GM21381 (cell line): ENCODE measurements around the gene CD6.

Experiments used
- ATAC-seq: cut with Tn5 transposase; IDR thresholded peaks from one replicate; pipeline ENCODE4 v1.9.1; 2021; ENCODE audit warnings: mild to moderate bottlenecking, moderate library complexity; ENCODE audit not compliant: unreplicated experiment

Gene CD6

DNA sequence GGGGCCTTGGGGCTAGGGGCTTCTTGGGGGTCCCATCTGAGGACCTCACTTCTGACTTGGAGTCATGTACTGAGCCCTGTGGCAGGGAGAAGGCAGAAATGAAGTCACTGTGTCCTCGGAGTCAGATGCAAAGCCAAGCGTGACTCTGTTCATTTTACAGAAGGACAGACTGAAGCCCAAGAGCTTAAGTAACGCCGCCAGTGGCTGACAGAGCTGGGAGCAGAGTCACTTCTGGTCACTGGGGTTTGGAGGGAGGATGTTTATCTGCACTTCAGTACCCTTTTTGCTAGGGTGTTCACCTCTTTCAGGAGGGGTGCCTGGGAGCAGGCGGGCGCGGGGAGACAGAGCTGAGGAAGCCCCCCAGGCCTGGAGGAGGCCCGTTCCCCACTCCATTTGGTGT, 10.7 kb downstream of the CD6 start:
- ATAC-seq = no peak

DNA sequence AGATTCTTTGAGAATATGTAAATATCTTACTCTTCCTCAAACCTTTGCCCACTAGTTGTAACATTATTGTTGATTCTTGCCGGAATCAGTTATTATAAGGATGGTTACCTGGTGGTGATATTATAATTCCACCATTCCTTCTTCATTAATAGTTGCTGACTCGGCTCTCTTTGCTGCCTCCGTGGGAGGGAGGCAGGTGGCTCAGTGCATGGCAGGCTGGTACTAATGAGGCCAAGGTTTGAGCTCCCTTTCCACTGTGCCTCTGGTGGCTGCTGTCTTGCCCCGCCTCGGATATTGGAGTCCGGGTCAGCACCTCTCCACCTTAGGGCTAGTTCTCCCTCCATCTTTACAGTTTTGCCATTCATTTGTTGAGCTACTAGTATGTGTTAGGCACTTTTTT, 12.7 kb downstream of the CD6 start:
- no peak for ATAC-seq

DNA sequence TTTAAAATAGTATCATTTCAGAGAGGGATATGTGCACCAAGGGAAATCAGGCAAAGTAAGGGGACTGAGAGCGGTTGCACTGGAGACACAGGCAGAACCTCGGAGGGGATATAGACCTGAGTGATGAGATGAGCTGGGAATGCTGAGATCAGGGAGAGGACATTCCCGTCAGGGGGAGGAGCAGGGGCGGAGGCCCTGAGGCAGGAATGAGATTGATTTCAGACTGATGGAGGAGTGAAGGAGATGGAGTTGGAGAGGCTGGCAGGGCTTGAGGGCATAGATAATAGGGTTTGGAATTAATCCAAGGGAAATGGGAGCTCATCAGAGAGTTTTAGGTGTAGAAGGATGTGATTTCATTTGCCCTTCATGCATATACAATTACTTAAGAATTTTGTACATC, 13.2 kb downstream of the CD6 start:
- no peak for ATAC-seq

DNA sequence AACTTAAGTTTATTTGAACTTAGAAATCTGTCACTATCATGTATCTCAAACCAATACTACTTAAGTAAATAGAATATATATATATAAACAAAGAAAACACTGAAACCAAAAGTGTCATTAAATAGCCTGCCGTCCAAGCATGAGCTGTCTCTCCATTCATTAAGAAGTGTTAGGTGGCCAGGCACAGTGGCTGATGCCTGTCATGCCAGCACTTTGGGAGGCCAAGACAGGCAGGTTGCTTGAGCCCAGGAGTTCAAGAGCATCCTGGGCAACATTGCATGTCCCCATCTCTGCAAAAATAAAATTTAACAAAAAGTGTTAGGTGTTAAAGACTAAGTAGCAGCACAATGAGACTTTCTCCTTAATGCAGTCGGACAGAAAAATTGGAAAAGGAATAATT, 14.0 kb downstream of the CD6 start:
- ATAC-seq = no peak

- no peak for ATAC-seq
Observed at GRCh38 chr11:60985991-60986915, 14.8 kb downstream of the CD6 start.

DNA sequence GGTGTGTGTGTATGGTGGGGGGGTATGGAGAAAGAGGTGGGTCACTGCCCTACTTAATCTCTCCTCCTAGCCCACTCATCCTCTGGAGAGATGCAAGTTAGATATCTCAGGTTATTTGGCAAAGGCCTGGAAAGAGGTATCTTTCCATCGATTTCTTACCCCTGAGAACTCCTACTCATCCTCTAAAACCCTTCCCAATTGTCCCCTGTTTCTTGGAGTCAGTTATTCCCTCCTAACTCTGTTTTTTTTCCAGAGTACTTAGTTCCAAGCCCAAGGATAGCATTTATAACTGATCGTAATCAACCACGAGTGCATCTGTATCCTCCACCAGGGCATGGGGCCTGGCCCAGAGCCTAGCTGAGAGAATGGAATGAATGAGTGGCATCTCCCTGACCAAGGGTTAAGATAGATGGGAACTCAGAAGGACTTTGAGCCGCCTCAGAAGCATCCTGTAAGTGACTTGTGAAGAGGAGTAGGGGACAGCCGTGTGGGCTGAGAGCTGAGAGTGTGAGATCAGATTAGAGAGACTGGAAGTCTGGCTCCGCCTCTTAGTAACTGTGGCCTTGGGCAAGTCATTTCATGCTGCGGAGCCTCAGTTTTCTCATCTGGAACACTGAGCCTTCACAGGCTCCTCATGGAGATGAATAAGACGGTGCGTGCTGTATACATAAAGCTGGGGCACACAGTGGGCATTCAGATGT, 16.2 kb downstream of the CD6 start:
- no peak for ATAC-seq

- no peak for ATAC-seq
Observed at GRCh38 chr11:60988658-60989057, 17.2 kb downstream of the CD6 start.

- ATAC-seq = no peak
Observed at GRCh38 chr11:60989093-60989650, 17.7 kb downstream of the CD6 start.

DNA sequence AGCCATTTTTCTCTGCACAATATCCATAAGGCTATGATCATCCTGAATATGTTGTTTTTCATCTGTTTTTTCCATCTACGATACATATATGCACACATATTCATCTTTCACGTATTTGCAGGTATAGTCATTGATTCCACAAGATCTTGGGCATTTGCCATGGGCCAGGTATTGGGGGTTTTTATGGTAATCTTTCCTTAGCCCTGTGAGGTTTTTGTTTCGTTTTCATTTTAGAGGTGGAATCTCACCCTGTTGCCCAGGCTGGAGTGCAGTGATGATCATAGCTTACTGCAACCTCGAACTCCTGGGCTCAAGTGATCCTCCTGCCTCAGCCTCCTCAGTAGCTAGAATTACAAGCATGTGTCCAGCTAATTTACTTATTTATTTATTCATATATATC, 20.0 kb downstream of the CD6 start:
- no peak for ATAC-seq

- no peak for ATAC-seq
Observed at GRCh38 chr11:60992842-60993409, 21.4 kb downstream of the CD6 start.

GRCh38 chr11:60993615-60994014, 22.1 kb downstream of the CD6 start:
- ATAC-seq = no peak

GRCh38 chr11:60994541-60995080, 23.1 kb downstream of the CD6 start:
- ATAC-seq = no peak

- no peak for ATAC-seq
Observed at GRCh38 chr11:60995798-60996197, 24.3 kb downstream of the CD6 start.

DNA sequence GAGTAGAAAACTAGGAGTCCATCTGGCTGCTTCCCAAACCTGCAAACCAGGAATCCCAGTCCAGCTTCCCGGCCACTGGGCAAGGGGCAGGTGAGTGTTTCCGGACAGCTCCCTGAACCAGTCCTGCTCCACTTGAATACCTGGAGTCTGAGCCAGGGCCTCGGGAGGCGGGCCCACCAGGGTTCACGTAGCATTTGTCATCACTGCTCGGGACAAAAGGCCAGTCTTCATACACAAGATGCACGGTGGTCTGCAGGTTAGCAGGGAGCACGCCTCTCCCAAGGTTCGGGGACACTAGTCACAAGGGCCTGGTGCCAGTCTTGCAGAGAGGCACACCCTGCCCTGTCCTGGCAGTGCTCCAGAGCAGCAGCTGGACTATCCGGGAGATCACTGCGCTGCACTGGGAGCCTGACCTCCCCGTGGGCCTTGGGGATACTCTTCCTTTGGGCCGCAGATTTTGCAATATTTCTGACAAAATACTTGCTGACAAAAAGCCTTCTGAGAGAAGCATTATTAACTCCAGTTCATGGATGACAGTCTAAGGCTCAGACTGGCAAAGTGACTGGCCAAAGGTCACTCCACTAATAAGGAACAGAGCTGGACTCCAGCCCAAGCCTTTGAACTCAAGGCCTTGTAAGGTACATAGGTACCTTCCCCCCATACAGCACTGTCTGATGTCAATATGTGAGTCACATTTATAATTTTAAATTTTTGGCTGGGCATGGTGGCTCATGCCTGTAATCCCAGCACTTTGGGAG, 25.1 kb downstream of the CD6 start:
- ATAC-seq = no peak

- no peak for ATAC-seq
Observed at GRCh38 chr11:61000426-61000825, 28.9 kb downstream of the CD6 start.

GRCh38 chr11:61001931-61002330, 30.5 kb downstream of the CD6 start:
- no peak for ATAC-seq

GRCh38 chr11:61002598-61002997, 31.1 kb downstream of the CD6 start:
- ATAC-seq = no peak

GRCh38 chr11:61004180-61004611, 32.7 kb downstream of the CD6 start:
- no peak for ATAC-seq

GRCh38 chr11:61004761-61005181, 33.3 kb downstream of the CD6 start:
- ATAC-seq = no peak

- no peak for ATAC-seq
Observed at GRCh38 chr11:61007383-61007955, 36.0 kb downstream of the CD6 start.
